MM.1S (cell line): ENCODE data around the gene PLBD1.

ENCODE experiments used
- EZH2 ChIP-seq: fragments of 300-600 bp; sonication (generic); optimal IDR thresholded peaks from 2 replicates; pipeline ENCODE3; 2017; ENCODE audit warnings: low read depth, mild to moderate bottlenecking, antibody characterized with exemption, low read length, mixed read lengths
- EZH2phosphoT487 ChIP-seq: fragments of 300-600 bp; sonication (generic); IDR thresholded peaks from 2 replicates; pipeline ENCODE4 v1.6.1; 2018; ENCODE audit warnings: antibody characterized with exemption, low read length
- TF ChIP-seq, protein P1 (sequence below): fragments of 300-600 bp; sonication (generic); IDR thresholded peaks from 2 replicates; pipeline ENCODE4 v1.5.1; 2016; ENCODE audit warnings: antibody characterized with exemption, low read length, mixed read lengths

DNA sequence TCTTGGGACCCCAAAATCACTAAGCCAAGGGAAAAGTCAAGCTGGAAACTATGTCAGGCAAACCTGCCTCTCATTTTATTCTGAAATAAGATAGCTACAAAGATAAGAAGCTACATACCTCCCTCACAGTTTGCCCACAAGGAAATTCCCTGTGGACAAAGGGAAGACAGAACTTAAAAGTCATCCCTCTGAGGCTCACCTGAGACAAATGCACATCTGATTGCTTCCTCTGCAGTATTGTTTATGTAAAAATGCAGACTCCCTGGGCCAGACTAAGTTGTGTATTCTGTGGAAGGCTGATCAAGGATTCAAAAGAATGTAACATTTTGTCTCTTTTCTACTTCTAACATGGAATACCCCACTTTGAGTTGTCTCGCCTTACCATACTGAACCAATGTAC, 2.5 kb upstream of the PLBD1 start:
- TF ChIP-seq, protein P1, sequence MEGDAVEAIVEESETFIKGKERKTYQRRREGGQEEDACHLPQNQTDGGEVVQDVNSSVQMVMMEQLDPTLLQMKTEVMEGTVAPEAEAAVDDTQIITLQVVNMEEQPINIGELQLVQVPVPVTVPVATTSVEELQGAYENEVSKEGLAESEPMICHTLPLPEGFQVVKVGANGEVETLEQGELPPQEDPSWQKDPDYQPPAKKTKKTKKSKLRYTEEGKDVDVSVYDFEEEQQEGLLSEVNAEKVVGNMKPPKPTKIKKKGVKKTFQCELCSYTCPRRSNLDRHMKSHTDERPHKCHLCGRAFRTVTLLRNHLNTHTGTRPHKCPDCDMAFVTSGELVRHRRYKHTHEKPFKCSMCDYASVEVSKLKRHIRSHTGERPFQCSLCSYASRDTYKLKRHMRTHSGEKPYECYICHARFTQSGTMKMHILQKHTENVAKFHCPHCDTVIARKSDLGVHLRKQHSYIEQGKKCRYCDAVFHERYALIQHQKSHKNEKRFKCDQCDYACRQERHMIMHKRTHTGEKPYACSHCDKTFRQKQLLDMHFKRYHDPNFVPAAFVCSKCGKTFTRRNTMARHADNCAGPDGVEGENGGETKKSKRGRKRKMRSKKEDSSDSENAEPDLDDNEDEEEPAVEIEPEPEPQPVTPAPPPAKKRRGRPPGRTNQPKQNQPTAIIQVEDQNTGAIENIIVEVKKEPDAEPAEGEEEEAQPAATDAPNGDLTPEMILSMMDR: no peak
- TF ChIP-seq EZH2: no peak
- no peak for TF ChIP-seq EZH2phosphoT487
